GM21737 (cell line): ENCODE results near the gene CHIT1.

ENCODE experiments used
- ATAC-seq: cut with Tn5 transposase; IDR thresholded peaks from one replicate; pipeline ENCODE4 v1.9.1; 2021; ENCODE audit warnings: mild to moderate bottlenecking, moderate library complexity; ENCODE audit not compliant: unreplicated experiment

CHIT1 gene

GRCh38 chr1:203189951-203190352 is 39.5 kb downstream of the CHIT1 start:
- ATAC-seq, result no peak

GRCh38 chr1:203188686-203189232 is 40.7 kb downstream of the CHIT1 start:
- ATAC-seq, result no peak

- ATAC-seq, result no peak
These were observed 41.7 kb downstream of the CHIT1 start for GRCh38 chr1:203187689-203188264.

- ATAC-seq, result no peak
These were observed 42.2 kb downstream of the CHIT1 start for GRCh38 chr1:203187304-203187685.

GRCh38 chr1:203186446-203187303 is 42.8 kb downstream of the CHIT1 start, which contains the start of gene CHI3L1:
Gene CHI3L1, minus strand, starts transcription at chr1:203186704. Its CDS starts 81 bp downstream, at chr1:203186623.
- ATAC-seq, result no peak

- ATAC-seq, result no peak
These were observed 43.4 kb downstream of the CHIT1 start for GRCh38 chr1:203186091-203186445.

GRCh38 chr1:203185585-203185984 is 43.9 kb downstream of the CHIT1 start:
- ATAC-seq, result no peak

- ATAC-seq, result no peak
These were observed 44.4 kb downstream of the CHIT1 start for GRCh38 chr1:203185061-203185461.

GRCh38 chr1:203184467-203184866 is 45.0 kb downstream of the CHIT1 start:
- ATAC-seq, result no peak

- no peak for ATAC-seq
These were observed 45.6 kb downstream of the CHIT1 start for GRCh38 chr1:203183828-203184227.

GRCh38 chr1:203182387-203182953 is 47.0 kb downstream of the CHIT1 start:
- ATAC-seq, result no peak

GRCh38 chr1:203181586-203182386 is 47.7 kb downstream of the CHIT1 start:
- ATAC-seq, result no peak

GRCh38 chr1:203180611-203181330 is 48.7 kb downstream of the CHIT1 start:
- no peak for ATAC-seq

GRCh38 chr1:203179667-203180005 is 49.8 kb downstream of the CHIT1 start:
- ATAC-seq, result no peak

GRCh38 chr1:203178821-203179666 is 50.4 kb downstream of the CHIT1 start:
- ATAC-seq, result no peak

- no peak for ATAC-seq
These were observed 51.4 kb downstream of the CHIT1 start for GRCh38 chr1:203178083-203178482.

- no peak for ATAC-seq
These were observed 51.9 kb downstream of the CHIT1 start for GRCh38 chr1:203177470-203178039.

GRCh38 chr1:203177036-203177405 is 52.5 kb downstream of the CHIT1 start:
- no peak for ATAC-seq
